Activated CD4-positive, alpha-beta T cell treated with anti-CD3 and anti-CD28 coated beads for 1 hour (primary cell): ENCODE results near the gene ADAD2.

Experiments
- DNase-seq: peaks from one replicate; pipeline ENCODE4 v3.0.0-alpha.2; 2020

The ADAD2 gene

DNA sequence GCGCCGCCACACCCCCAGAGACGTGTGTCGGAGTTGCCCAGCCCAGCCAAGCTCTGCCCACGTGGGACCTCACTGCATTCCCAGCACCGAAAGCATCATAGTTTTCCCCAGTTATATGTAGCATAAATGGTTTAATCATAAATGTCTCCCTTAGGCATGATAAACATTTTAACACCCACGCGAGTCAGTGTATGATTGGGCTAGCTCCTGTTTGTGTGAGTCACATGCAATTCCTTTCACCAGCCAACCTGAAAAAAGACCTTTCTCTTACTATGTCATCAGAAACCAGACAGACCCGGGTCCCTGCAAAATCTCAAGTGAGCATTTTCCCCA is 13.2 kb upstream of the ADAD2 start:
- no peak for DNase-seq

DNA sequence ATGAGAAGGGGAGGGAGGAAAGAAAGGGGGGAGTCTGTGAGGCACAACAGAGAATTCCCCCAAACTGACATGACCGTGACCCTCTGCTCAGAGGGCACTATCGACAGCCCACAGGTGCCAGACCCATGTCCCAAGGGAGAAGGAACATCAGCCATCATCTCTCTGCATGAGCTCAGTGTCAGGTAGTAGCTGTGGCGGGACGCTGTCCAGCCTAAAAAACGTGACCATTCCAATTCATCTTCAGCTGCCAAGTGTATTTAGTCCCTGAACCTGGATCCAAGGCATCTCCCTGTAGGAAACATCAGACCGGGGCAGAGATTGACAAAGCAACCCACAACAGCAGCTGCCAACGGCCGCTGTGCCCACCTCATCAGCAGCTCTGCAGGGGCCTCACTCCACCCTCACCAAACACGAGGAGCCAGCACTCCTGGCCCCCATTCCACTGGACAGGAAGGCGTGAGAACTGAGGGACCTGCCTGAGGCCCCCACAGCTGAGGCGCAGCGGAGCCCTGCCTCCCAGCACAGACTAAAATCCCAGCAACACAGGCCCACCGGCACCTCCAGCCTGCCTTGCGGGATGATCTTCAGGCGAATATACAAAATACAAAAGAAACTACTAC is 12.7 kb upstream of the ADAD2 start:
- no peak for DNase-seq

DNA sequence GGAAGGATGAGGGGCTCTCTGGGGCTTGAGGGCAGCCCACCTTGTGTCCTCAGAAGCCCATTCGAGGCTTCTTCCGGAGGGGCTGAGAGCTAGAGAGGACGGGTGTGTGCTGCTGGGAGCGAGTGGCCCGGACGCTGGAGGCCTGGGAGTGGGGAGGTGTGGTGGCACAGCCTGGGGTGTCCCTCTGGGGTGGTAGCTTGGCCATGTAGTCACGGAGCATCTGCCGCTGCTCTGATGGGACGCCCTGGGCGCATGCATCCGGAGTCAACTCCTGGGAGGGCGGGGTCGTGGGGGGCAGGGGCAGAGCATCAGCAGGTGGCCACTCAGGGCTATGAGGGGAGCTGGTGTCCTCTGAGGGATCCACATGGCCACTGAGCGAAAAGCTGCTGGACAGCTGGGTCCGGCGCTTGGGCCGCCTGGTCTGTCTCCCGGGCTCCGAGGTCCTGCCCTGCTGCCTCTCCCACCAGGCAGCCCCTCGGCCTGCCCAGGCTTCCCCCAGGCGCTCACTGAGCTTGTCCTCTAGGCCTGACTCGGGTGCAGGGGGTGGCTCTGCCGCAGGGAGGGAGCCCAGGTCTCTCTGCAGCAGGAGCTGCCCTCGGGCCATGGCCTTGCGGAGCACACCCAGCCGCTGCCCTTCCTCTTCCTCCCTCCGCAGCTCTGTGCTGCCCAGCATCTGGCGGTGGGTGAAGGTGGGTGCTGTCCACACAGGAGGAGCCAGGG is 11.9 kb upstream of the ADAD2 start:
- no peak for DNase-seq

DNA sequence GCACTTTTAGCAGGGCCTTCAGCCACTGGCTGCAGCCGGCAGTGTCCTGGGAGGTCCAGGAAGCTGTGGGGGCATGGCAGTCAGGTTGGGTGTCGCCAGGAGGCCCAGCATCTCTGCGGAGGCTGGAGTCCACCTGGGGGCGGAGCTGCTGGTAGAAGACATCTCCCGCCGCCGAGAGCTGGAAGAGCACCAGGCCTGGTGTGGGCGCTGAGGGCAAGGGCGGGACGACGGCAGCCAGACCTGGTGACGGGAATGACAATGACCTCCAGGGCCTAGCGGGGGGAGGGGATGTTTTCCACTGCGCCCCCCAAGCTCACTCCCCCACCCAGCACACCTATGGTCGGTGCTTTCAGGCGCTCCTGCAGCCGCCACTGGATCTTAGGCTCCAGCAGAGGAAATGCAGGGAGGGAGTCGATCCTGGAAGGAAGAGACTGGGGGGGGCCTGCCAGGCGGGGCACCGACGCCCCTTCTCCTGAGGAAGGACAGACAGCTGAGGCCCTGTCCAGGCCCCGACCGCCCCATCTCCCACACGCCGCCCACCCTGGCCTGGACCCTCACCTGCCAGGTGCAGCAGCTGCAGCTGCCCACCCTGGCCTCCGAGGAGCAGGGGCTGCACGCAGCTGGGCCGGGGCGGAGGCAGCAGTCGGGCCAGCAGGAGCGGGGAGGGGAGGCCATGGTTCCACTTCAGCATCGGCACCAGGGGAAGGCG is 11.2 kb upstream of the ADAD2 start:
- no peak for DNase-seq

DNA sequence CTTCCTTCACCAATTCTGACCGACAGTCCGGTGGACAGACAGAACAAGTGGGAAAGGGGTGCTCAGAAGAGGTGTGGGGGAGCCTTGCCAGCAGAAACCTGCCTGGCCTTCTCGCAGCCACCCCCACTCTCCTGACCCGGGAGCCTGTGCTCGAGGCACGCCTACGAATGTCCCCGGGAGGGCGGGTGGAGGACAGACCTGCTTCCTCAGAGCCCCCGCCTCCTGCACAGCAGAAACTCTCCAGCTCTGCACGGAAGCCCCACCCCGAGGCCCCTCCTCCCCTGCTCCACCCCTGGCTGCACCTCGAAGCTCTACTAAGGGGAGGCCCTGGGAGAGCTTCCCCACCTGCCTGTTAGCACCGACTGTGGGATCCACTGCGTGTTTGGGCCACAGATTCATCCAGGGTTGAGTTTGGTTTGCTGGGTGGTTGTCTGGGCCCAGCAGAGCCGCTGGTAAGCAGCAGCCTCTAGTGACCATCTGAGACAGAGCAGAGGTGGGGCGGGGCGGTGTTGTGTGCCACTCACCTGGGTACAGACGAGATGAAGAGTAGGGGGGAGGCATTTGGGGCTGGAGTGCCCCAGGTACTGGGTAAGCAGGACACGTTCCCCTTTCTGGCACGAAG is 10.3 kb upstream of the ADAD2 start:
- DNase-seq: no peak

DNA sequence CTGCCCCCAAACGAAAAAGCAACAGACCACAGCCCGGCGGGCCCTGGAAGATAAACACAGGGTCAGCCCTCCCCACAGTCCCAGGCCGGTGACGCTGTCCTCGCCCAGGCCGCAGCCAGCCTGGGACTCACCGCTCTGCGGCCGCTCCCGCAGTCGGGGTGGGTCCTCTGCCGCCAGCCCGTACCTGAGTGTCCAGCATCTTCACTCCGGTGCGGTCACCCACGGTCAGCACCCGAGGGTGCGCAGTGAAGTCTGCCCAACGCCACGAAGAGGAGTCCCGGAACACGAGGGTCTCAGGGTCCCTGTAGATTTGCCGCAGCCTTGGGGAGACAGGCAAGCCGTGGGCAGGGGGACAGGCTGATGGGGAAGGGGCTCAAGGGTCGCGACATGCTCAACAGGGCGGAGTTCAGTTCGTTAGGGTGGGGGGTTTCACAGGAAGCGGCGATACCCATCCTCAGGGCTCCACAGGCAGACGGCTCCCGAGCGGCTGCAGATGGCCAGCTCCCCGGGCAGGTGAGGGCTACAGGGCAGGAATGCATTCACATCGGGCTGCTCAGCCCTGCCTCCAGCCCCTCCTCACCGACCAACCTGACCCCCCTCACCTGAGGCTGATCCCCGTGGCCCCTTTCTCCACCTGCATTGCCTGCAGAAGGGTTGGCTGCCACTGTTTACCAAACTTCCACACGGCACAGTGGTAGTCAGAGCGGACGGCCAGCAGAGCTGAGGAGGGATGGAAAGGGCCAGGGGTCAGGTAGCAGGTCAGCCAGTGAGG is 9.6 kb upstream of the ADAD2 start:
- no peak for DNase-seq

DNA sequence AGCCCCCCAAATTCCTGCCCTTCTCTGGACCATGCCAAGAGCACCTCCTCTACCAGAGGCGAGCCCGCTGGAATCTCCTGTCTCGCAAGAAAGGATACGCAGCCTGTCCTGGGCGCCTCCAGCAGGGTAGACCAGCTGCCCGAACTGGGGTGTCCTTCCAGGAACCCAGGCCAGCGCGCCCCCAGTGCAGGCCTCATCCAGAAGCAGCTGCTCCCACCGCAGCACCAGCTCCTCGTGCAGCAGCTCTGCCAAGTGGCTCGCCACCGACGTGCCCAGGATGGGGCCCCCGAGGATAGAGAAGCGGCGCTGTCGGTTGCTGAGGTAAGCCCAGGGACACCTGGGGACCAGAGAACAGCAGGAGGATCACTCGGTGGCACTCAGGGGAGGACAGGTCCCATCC is 8.9 kb upstream of the ADAD2 start:
- DNase-seq: no peak

DNA sequence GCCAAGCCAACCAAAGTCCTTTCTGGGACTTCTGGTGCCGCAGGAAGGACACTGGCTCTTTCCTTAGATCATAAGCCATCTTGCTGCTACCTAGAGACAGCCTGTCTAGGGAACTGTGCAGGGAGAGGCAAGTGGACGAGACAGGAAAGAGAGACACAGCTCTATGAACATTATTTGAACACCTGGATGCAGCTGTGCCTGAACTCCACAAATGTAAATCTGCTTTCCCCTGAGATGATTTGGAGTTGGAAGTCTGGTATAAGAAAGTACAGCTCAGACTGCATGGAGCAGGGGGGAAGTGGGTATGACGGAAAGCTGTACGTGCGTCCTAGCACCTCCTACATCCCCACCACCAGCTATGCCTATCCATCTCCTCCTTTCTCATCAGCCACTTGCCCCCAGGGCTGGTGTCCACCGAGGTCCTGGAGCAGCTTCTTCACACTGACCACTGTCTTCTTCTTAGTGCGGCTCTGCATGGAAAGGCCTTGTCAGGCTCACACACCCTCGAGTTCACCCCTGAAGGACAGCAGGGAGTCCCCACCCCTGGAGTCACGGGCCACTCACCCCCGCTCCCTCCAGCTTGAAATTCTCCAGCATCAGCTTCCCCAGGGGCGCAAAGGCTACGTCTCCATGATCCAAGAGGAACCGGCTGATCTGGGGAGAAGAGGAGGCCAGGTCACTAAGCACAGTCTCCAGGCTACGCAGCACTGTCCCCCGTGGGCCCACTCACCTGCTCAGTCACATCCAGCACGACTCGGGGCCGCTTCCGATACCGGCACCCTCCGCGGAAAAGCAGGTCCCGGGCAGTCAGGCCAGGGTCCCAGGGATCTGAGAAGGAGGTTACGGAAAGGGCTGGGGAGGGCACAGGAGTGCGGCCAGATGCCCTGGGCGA is 8.0 kb upstream of the ADAD2 start:
- no peak for DNase-seq

DNA sequence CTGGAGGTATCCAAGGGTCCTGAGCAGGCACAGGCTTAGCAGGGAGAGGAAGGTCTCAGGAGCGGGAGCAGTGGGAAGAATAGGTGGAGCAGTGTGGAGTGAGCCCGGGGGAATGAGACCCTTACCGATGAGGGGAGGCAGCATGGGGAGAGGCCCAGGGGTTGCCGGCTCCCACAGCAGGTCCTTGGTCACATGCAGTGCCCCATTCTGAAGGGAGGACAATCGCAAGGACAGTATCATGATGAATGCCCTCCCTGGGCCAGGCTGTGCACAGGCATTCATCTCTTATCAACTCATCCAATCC is 7.4 kb upstream of the ADAD2 start:
- DNase-seq: no peak

DNA sequence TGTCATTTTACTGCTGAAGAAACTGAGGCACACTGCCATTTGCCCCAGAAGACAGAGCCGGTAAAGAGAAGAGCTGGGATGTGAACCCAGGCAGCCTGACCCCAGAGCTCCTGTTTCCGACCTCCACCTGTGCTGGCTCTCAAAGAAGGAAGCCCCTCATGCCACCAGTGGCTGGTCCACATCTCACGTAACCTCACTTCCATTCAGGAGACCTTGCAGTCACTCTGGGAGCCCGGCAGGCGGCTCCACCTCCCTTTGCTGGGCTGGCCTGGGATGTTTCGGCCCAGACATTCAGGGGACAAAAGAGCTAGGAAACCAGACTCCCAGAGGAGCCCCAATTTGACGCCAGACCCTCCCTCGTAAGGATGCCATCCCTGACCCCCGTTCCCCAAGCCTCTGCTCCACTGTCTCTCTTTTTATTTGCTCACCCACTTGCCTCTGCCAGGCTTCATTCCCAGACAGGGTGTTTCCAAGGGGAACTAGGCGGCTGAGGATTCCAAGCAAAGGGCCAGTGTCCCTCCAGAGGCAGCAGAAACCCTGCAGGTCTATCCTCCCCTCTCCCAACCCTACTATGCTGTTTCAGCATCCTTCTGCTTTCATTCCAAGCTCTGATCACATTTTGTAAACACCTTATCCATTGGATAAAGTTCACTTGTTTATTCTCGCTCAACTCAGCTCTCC is 6.9 kb upstream of the ADAD2 start:
- no peak for DNase-seq

DNA sequence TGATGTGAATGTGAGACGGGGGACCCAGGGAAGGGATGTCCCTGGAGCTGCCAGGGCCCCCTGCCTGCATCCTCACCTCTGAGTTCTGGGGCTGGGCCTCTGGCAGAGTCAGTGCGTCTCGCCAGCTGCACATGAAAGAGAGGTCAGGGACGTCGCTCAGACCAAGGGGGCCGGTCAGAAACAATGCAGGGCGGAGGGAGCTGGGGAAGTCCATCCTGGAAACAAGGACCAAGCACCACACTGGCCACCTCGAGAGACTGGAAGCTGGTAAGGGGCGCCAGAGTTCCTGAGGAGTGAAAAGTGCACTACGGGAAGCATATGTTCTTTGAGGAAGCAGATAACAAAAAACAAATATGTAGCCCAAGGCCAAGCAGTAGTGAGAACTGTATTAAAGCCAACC is 6.2 kb upstream of the ADAD2 start:
- no peak for DNase-seq

DNA sequence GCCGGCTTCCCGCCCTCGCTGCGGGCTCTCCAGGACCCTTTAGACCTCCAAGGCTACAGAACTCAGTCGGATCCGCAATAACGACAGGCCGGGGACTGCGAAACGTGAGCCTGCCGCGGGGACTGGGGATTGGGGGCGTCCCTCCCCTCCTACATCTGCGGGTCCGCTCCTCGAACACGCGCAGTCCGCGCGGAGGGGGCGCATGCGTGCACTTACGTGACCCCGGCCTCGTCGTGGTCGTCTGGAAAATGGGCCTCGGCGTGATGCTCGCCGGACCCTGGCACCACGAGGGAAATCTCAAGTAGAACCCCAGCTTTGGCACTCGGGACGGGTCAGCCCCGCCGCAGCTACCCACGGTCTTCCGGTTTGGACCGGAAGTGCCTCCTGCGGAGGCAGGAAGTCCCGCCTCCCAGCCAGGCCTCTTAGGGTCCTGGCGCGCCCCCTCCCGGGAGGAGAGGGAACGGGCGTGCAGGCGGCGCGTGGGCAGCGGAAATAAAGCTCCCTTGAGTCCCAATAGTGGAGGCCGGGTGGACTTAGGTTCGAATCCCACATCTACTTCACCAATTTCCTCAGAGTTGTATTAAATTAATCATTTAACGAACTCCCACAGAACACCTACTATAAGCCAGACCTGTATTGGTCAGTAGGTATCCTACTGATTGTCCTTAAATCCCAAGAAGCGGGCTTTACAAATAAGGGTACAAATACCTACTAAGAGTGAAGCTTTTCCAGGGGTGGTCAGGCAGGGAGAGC is 4.1 kb upstream of the ADAD2 start, which contains the start of gene TAF1C:
TAF1C (minus strand) TSS at position 373 of the 753 bp plus-strand sequence. CDS start 2,069 bp downstream, outside the sequence.
- DNase-seq: peak; percentile 84

DNA sequence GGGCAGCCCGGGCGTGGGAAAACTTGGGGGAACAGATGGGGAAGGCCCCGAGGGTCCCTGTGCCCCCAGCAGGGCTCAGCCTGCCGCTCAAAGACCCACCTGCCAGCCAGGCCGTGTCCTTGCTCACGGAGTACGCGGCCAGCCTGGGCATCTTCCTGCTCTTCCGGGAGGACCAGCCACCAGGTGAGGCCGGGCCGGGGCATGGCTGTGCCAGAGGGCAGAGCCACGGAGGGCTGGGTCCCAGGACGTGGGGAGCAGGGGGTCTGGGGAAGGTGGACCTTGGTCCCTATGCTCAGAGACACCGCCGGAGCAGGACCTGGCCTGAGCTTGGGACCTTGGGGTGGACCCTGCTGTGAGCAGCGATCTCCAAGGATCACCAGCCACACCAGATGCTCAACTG is 509 bp downstream of the ADAD2 start:
- DNase-seq: no peak

DNA sequence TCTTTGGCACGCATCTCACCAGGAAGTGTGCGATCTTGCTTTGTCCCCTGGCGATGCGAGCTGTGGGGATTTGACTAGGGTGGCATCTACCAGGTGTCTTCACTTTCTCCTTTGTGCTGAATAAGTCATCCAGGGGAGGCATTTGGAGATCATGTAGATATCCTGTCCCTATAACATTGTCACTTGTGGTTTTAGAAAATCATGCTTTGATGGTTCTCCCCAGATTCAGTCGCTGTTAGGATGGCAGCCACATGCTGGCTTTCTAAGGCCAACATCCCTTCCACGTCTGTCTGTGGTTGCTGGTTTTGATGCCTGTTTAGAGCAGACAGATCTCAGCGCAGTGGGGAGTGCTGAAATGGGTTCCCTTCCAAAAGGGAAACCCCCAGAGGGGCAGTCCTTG is 2.5 kb downstream of the ADAD2 start:
- DNase-seq: no peak

DNA sequence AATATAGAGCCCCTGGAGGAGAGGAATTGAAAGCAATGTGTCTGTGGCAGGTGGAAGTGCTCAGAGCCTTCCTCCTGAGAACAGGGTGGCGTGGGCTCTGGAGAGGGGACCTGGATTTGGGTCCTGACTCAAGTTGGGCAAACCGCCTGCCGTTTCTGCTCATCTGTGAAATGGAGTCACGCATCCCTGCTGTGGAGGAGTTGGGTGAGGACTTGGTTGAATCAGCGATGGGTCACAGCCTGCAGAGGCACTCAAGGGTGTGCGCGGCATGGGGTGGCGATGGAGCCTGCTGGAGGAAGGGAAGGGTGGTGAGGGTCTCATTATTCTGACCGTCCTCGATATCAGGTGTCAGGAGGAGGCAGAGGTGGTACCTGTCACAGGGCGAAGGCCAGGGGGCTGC is 3.1 kb downstream of the ADAD2 start:
- DNase-seq: no peak

DNA sequence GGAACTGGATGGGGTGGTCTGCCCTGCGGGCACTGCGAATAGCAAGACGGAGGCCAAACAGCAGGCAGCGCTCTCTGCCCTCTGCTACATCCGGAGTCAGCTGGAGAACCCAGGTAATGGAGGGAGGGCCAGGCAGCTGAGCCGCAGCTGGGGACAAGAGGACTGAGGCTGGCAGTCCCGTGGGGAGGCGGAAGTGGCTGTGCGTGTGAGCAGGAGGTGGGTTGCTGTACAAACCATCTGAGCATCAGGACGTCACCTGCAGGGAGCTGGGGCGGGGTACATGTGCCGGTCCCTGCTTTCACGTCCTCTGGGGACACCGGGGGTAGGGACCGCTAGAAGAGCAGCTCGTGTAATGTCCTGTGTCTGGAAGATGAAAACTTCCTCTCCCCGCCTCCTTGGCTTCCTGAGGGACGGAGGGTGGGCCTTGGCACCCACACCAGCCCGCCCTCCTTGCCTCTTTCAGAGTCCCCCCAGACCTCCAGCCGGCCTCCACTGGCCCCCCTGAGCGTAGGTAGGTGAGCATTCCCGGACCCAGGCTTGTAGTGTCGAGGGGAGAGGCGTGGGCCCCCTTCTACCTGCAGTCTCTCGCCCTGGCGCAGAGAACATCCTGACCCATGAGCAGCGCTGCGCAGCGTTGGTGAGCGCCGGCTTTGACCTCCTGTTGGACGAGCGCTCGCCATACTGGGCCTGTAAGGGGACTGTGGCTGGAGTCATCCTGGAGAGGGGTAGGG is 3.7 kb downstream of the ADAD2 start:
- peak; percentile 14 for DNase-seq

DNA sequence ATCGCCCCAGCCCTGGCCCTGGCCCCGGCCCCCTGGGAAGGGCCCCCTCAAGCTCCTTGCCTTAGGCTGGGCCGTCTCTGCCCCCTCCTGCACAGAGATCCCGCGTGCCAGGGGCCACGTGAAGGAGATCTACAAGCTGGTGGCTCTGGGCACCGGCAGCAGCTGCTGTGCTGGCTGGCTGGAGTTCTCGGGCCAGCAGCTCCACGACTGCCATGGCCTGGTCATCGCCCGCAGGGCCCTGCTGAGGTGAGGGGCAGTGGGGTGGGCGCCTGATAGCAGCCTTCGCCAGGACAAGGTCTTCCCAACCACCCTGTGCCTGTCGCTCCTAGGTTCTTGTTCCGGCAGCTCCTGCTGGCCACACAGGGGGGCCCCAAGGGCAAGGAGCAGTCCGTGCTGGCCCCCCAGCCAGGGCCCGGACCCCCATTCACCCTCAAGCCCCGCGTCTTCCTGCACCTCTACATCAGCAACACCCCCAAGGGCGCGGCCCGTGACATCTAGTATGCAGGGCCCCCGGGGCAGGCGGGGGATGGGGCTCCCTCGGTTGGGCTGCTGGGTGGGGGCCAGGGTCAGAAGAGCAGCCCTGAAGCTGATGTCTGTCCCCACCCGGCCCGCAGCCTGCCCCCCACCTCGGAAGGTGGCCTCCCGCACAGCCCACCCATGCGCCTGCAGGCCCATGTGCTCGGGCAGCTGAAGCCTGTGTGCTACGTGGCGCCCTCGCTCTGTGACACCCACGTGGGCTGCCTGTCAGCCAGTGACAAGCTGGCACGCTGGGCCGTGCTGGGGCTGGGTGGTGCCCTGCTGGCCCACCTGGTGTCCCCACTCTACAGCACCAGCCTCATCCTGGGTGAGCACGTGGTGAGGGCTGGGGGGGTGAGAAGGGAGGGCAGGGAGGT is 4.5 kb downstream of the ADAD2 start:
- DNase-seq: no peak

DNA sequence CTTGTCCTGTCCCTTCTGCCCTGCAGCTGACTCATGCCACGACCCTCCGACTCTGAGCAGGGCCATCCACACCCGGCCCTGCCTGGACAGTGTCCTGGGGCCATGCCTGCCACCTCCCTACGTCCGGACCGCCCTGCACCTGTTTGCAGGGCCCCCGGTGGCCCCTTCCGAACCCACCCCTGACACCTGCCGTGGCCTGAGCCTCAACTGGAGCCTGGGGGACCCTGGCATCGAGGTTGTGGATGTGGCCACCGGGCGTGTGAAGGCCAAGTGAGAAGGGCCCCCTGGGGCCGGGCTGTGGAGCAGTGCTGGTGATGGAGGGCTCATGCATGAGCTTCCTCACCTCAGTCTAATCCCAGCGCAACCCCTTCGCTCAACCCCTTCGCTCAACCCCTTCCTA is 5.1 kb downstream of the ADAD2 start:
- DNase-seq: no peak
